Measurements from ENCODE around the gene WSCD2. TPM values are rescaled to one million over a fixed set of nuclear protein-coding genes. Genes with fewer than 3 reads are reported as not detected.

The WSCD2 gene
- total RNA-seq, 3 donors from 2014 or later = 0.53 to 2.0 (median 0.72) TPM

DNA sequence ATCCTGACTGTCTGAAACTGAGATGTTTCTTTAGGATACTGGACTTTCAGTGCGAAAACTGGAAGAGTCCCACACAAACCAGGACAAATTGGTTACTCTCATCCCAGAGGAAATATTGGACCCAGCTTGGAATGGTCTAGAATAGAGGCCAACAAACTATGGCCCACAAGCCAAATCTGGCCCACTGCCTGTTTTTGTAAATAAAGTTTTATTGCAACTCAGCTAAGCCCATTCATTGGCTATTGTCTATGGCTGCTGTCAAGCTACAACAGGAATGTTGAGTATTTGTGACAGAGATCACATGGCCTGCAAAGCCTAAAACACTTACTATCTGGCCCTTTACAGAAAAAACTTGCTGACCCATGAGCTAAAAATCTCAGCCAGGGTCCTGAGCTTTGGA is 6.5 kb downstream of the WSCD2 start:
- TF ChIP-seq, protein P1, sequence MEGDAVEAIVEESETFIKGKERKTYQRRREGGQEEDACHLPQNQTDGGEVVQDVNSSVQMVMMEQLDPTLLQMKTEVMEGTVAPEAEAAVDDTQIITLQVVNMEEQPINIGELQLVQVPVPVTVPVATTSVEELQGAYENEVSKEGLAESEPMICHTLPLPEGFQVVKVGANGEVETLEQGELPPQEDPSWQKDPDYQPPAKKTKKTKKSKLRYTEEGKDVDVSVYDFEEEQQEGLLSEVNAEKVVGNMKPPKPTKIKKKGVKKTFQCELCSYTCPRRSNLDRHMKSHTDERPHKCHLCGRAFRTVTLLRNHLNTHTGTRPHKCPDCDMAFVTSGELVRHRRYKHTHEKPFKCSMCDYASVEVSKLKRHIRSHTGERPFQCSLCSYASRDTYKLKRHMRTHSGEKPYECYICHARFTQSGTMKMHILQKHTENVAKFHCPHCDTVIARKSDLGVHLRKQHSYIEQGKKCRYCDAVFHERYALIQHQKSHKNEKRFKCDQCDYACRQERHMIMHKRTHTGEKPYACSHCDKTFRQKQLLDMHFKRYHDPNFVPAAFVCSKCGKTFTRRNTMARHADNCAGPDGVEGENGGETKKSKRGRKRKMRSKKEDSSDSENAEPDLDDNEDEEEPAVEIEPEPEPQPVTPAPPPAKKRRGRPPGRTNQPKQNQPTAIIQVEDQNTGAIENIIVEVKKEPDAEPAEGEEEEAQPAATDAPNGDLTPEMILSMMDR (IDR thresholded peaks at IDR 0.05) = no peak
- DNase-seq (no peak), ATAC-seq (no peak)
- Histone ChIP-seq H3K9me3 (no peaks in the 10 kb centered on the region), H3K4me3 (no peak overlapping the region), H3K36me3 (ENCODE audit: low read depth) (no peaks in the 10 kb centered on the region), H3K4me1 (ENCODE audit: low read depth) (no peaks in the 10 kb centered on the region)
- intact Hi-C loops (cut with DNase I, micrococcal nuclease) = no loop called here

DNA sequence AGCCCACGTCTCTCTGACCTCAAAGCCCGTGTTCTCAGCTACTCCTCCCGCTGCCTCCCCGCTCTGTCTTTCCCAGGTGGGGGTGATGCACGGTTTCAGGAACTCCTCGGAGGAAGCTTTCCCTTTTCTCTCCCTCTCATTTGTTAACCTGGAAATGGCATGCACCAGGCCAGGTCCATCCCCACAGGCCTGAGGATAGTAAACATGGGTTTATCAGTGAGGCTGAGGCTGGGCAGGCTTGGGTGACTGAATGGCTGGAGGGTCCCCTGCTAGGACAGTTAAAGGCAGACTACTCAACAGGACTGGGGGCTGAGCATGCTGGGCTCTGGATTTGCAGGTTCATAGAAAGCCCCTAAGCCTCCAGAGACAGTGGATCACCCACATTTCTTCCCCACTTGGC is 7.6 kb downstream of the WSCD2 start:
- intact Hi-C loops (cut with DNase I, micrococcal nuclease) = no loop called here
- DNase-seq (no peak), ATAC-seq (no peak)
- Histone ChIP-seq H3K36me3 (ENCODE audit: low read depth) (no peaks in the 10 kb centered on the region), H3K4me3 (no peak overlapping the region), H3K9me3 (no peaks in the 10 kb centered on the region), H3K4me1 (ENCODE audit: low read depth) (no peaks in the 10 kb centered on the region)
- TF ChIP-seq, protein P1 (IDR thresholded peaks at IDR 0.05) = no peak

DNA sequence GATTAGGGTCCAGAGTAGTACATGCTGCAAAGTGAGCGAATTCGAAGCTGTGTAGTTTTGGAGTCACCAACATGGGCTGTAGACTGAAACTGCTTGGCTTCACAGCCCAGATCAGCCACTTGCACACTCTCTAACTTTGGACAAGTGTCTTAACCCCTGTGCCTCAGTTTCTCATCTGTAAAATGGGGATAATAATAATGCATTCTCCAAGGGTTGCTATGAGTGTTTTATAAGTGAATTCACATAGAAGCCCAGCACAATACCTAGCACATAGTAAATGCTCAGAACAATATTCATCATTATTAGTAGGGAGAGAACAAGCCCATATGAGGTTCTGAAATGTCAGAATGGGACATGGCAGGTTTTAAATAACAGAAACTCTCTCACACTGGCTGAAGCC is 10.4 kb downstream of the WSCD2 start:
- DNase-seq (no peak), ATAC-seq (no peak)
- intact Hi-C loops (cut with DNase I, micrococcal nuclease) = no loop called here
- TF ChIP-seq, protein P1 (IDR thresholded peaks at IDR 0.05) = no peak
- Histone ChIP-seq H3K9me3 (no peaks in the 10 kb centered on the region), H3K4me3 (no peak overlapping the region), H3K36me3 (ENCODE audit: low read depth) (no peaks in the 10 kb centered on the region), H3K4me1 (ENCODE audit: low read depth) (no peaks in the 10 kb centered on the region)

DNA sequence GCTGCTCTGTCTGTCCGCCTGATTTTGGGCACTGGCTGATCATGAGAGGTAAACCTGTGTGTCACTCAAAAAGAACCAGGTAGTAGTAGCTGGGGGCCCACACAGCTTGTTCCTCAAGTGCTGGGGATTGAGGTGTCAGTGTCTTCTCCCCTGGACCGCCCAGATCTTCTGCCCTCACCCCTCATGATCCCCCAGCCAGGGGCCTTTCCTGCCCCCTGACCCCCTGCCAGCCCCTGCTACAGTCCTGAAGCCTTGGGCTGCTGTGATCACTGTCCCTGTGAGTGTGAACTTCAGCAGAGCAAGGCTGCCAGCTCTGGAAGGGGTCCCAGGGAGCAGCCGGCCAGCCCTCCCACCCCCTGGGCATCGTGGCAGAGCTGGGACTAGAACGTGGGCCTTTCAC is 11.4 kb downstream of the WSCD2 start:
- intact Hi-C loops (cut with DNase I, micrococcal nuclease) = no loop called here
- no peaks in the 10 kb centered on the region for H3K9me3 ChIP-seq
- H3K36me3 ChIP-seq (ENCODE audit: low read depth) = no peaks in the 10 kb centered on the region
- TF ChIP-seq, protein P1 (IDR thresholded peaks at IDR 0.05) = no peak
- DNase-seq (no peak), ATAC-seq (no peak)
- H3K4me3 ChIP-seq = no peak overlapping the region
- H3K4me1 ChIP-seq (ENCODE audit: low read depth) = no peaks in the 10 kb centered on the region

DNA sequence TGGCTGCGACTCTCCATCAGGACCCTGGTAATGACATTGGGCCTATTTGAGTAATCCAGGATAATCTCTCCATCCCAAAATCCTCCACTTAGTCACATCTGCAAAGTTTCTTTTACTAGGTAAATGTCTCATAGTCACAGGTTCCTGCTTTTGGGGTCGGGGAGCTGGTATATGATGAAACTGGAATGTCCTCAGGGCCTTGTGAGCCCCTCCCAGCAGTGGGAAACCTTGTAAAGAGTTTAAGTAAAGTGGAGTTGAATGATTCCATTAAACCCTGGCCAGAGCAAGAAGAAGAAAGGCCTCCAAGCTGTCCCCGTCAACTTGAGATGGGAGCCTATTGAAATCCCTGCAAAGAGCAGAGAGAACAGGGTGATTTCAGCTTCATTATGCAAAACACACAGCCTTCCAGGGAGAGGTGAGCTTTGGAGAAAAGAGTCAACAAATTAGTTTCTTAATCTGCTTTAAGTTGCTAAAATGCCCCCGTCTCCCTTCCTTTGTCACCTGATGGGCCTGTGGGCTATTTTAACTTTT is 12.6 kb downstream of the WSCD2 start:
- Histone ChIP-seq H3K4me3 (no peak overlapping the region), H3K4me1 (ENCODE audit: low read depth) (no peaks in the 10 kb centered on the region), H3K36me3 (ENCODE audit: low read depth) (no peaks in the 10 kb centered on the region), H3K9me3 (no peaks in the 10 kb centered on the region)
- intact Hi-C loops (cut with DNase I, micrococcal nuclease) = no loop called here
- ATAC-seq = no peak
- no peak for DNase-seq
- TF ChIP-seq, protein P1 (IDR thresholded peaks at IDR 0.05) = no peak

DNA sequence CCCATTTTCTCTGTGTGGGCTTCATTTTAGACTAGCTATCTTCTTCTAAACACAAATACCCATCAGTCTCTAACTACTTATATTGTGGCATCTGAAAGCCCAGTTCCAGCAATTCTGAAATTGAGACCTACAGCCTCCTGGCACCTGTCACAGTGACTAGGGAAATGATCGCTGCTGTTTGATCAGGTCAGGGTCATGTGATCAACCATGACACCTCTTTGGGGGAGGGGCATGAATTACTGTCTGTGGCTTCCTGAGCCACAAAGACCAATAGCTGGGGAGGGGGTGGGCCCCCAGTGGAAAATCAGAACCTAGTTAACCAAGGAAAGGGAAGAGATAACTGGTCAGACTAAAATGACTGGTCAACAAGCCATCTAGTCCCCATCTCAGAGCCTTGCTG is 14.1 kb downstream of the WSCD2 start:
- Histone ChIP-seq H3K36me3 (ENCODE audit: low read depth) (no peaks in the 10 kb centered on the region), H3K4me3 (no peak overlapping the region), H3K9me3 (no peaks in the 10 kb centered on the region), H3K4me1 (ENCODE audit: low read depth) (no peaks in the 10 kb centered on the region)
- intact Hi-C loops (cut with DNase I, micrococcal nuclease) = no loop called here
- DNase-seq (no peak), ATAC-seq (no peak)
- TF ChIP-seq, protein P1 (IDR thresholded peaks at IDR 0.05) = no peak

All from mucosa of descending colon (tissue), 3 donors.